Measurements from ENCODE around the gene TCTN3. TPM values are rescaled to one million over a fixed set of nuclear protein-coding genes. Genes with fewer than 3 reads are reported as not detected.

Gene TCTN3
- total RNA-seq, 1 donor from 2014 or later: 53.0 TPM

GRCh38 chr10:95651346-95652060, 42.2 kb downstream of the TCTN3 start:
- Mint-ChIP-seq H3K27me3 (no peaks in the 10 kb centered on the region), H3K9me3 (peaks cover 9% of the 10 kb centered on the region), H3K27ac (no peak overlapping the region), H3K4me1 (ENCODE audit: unreplicated experiment) (peaks cover 16% of the 10 kb centered on the region), H3K4me3 (no peak overlapping the region), H3K36me3 (peaks cover 58% of the 10 kb centered on the region)
- DNase-seq (ENCODE audit: extremely low spot score, unreplicated experiment): no peak
- no peak for TF ChIP-seq CTCF (conservative IDR thresholded peaks at IDR 0.05)

GRCh38 chr10:95650232-95650631, 43.5 kb downstream of the TCTN3 start:
- Mint-ChIP-seq H3K9me3 (peaks cover 9% of the 10 kb centered on the region), H3K4me3 (no peak overlapping the region), H3K4me1 (ENCODE audit: unreplicated experiment) (peaks cover 12% of the 10 kb centered on the region), H3K27ac (no peak overlapping the region), H3K27me3 (no peaks in the 10 kb centered on the region), H3K36me3 (peaks cover 63% of the 10 kb centered on the region)
- DNase-seq (ENCODE audit: extremely low spot score, unreplicated experiment): no peak
- no peak for TF ChIP-seq CTCF (conservative IDR thresholded peaks at IDR 0.05)

- no peak for DNase-seq (ENCODE audit: extremely low spot score, unreplicated experiment)
- Mint-ChIP-seq H3K4me3 (no peak overlapping the region), H3K27ac (no peak overlapping the region), H3K36me3 (peaks cover 56% of the 10 kb centered on the region), H3K27me3 (no peaks in the 10 kb centered on the region), H3K4me1 (ENCODE audit: unreplicated experiment) (no peaks in the 10 kb centered on the region), H3K9me3 (peaks cover 9% of the 10 kb centered on the region)
- TF ChIP-seq CTCF (conservative IDR thresholded peaks at IDR 0.05): no peak
These were observed 45.6 kb downstream of the TCTN3 start for GRCh38 chr10:95648138-95648537.

- Mint-ChIP-seq H3K9me3 (peaks cover 1% of the 10 kb centered on the region), H3K4me3 (no peak overlapping the region), H3K4me1 (ENCODE audit: unreplicated experiment) (no peaks in the 10 kb centered on the region), H3K27ac (no peak overlapping the region), H3K27me3 (no peaks in the 10 kb centered on the region), H3K36me3 (peaks cover 42% of the 10 kb centered on the region)
- TF ChIP-seq CTCF (conservative IDR thresholded peaks at IDR 0.05): no peak
- DNase-seq (ENCODE audit: extremely low spot score, unreplicated experiment): no peak
These were observed 47.6 kb downstream of the TCTN3 start for GRCh38 chr10:95646160-95646559.

- H3K27ac Mint-ChIP-seq: no peak overlapping the region
- no peaks in the 10 kb centered on the region for H3K9me3 Mint-ChIP-seq
- TF ChIP-seq CTCF (conservative IDR thresholded peaks at IDR 0.05): no peak
- no peaks in the 10 kb centered on the region for H3K27me3 Mint-ChIP-seq
- no peak for DNase-seq (ENCODE audit: extremely low spot score, unreplicated experiment)
- peaks cover 36% of the 10 kb centered on the region for H3K36me3 Mint-ChIP-seq
- no peaks in the 10 kb centered on the region for H3K4me1 Mint-ChIP-seq (ENCODE audit: unreplicated experiment)
- H3K4me3 Mint-ChIP-seq: no peak overlapping the region
These were observed 48.8 kb downstream of the TCTN3 start for GRCh38 chr10:95644901-95645300.
